ENCODE data around the gene ALOX12B.

GRCh38 chr17:8117980-8118768 is 30.7 kb upstream of the ALOX12B start, which contains the start of gene ALOXE3:
- TF ChIP-seq CTCF (IDR thresholded peaks at IDR 0.05), result no peak
- no peak for TF ChIP-seq EP300 (IDR thresholded peaks at IDR 0.05)
- no peak for TF ChIP-seq POLR2A (IDR thresholded peaks at IDR 0.05)

All from tibial nerve (tissue), 4 donors.